Tibial nerve (tissue), 4 donors: Measurements from ENCODE around the gene RGR. TPM values are rescaled to one million over a fixed set of nuclear protein-coding genes. Genes with fewer than 3 reads are reported as not detected.

Experiments used
- DNase-seq, 2 donors: peaks; one replicate each; pipeline ENCODE4 v3.0.0-alpha.2; 2019; ENCODE audit warnings: low spot score in 2 of 2
- H3K27ac ChIP-seq, 4 donors: fragments of 200-600 bp; sonication (generic) in 3 of 4; one replicate each; pipeline ENCODE4 v1.5.1; 2017 to 2019; ENCODE audit warnings: mild to moderate bottlenecking in 1 of 4
- H3K27me3 ChIP-seq, 2 donors: fragments of 200-600 bp; sonication (generic) in 1 of 2; one replicate each; pipeline versions ENCODE4 v1.5.1 to v1.6.0; 2017 to 2019
- H3K36me3 ChIP-seq, 3 donors: fragments of 200-600 bp; sonication (generic); one replicate each; pipeline ENCODE4 v1.5.1; 2018 to 2019
- H3K4me1 ChIP-seq, 4 donors: fragments of 200-600 bp; sonication (generic) in 3 of 4; one replicate each; pipeline ENCODE4 v1.5.1; 2017 to 2019
- H3K4me3 ChIP-seq, 4 donors: fragments of 200-600 bp; sonication (generic) in 3 of 4; one replicate each; pipeline ENCODE4 v1.5.1; 2017 to 2019; ENCODE audit warnings: mild to moderate bottlenecking in 1 of 4, moderate library complexity in 1 of 4
- H3K9me3 ChIP-seq, 4 donors: fragments of 200-600 bp; sonication (generic) in 3 of 4; one replicate each; pipeline ENCODE4 v1.5.1; 2017 to 2019
- EP300 ChIP-seq, 2 donors: sonication (generic); formaldehyde crosslinking; IDR thresholded peaks; one replicate each; pipeline ENCODE4 v1.6.1; 2017; ENCODE audit warnings: antibody characterized with exemption in 2 of 2, mild to moderate bottlenecking in 1 of 2
- POLR2A ChIP-seq, 2 donors: fragments of 450-650 bp; IDR thresholded peaks; one replicate each; pipeline ENCODE4 v1.6.1; 2017; ENCODE audit warnings: antibody characterized with exemption in 2 of 2, mild to moderate bottlenecking in 2 of 2, moderate library complexity in 2 of 2
- WGBS, 2 donors: methylation state at CpG; one replicate each; pipeline ENCODE4 v1.1.5; 2018; 5-methylcytosine and 5-hydroxymethylcytosine counted together
- total RNA-seq, 4 donors: library from RNA; depleted of rRNA; stranded (reverse); fragments of >200 nt; gene quantifications; one replicate each; pipeline ENCODE4 v1.1.0, GENCODE V29; 2016
- TF ChIP-seq, protein P1 (sequence below), 5 experiments: fragments of 200-600 bp in 3 of 5; fragments of 450-650 bp in 2 of 5; sonication (generic) in 3 of 5; IDR thresholded peaks; one replicate each; pipeline ENCODE4 v1.5.1; 2016 to 2019; ENCODE audit warnings: antibody characterized with exemption in 5 of 5, mild to moderate bottlenecking in 3 of 5, moderate library complexity in 2 of 5

Gene RGR
- total RNA-seq, 4 donors from 2014 or later: 0.42 TPM; not detected in 3

DNA sequence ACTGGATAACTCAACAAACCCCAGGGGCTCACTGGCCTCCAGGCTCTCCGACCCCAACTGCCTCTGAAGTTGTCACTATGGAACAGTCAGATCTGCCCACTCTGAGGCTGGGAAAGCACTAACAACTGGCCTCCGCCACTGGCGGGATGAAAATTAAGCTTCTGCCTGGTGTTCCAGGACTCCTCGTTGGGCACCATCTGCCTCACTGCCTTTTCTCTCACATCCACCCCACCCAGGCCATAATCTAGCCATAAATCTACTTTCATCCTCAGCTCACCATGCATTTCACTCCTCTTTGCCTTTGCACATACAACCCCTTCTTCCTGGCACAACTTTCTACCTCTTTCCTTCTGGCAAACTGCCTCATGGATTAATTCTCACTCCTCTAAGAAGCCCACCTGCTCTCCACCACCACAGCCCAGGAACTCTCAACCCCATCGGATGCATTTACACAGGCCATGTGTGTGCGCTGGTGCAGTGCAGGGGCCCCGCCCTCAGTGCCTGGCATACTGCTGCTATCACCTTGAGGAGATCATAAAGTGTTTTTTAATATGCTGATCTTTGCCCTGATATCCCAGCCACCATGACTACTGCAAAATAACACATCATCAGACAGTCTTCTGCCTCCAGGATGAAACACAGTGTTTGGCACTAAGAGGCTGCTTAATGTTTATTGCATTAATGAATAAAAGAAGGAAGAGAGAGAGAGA is 46.5 kb upstream of the RGR start:
- DNase-seq: no peak
- 80 to 84% methylated on average over 7 of the region's 7 CpGs for WGBS, 2 donors
- Histone ChIP-seq H3K9me3 (no peaks in the 10 kb centered on the region), H3K36me3 (no peaks in the 10 kb centered on the region), H3K27ac (no peak overlapping the region), H3K27me3 (peaks cover 0 to 36% of the 10 kb centered on the region in 2 donors), H3K4me1 (peaks cover 0 to 19% (median 7%) of the 10 kb centered on the region in 4 donors), H3K4me3 (no peak overlapping the region)
- no peak for TF ChIP-seq POLR2A (IDR thresholded peaks at IDR 0.05)
- TF ChIP-seq EP300 (IDR thresholded peaks at IDR 0.05): no peak
- TF ChIP-seq, protein P1, sequence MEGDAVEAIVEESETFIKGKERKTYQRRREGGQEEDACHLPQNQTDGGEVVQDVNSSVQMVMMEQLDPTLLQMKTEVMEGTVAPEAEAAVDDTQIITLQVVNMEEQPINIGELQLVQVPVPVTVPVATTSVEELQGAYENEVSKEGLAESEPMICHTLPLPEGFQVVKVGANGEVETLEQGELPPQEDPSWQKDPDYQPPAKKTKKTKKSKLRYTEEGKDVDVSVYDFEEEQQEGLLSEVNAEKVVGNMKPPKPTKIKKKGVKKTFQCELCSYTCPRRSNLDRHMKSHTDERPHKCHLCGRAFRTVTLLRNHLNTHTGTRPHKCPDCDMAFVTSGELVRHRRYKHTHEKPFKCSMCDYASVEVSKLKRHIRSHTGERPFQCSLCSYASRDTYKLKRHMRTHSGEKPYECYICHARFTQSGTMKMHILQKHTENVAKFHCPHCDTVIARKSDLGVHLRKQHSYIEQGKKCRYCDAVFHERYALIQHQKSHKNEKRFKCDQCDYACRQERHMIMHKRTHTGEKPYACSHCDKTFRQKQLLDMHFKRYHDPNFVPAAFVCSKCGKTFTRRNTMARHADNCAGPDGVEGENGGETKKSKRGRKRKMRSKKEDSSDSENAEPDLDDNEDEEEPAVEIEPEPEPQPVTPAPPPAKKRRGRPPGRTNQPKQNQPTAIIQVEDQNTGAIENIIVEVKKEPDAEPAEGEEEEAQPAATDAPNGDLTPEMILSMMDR (IDR thresholded peaks at IDR 0.05): no peak

DNA sequence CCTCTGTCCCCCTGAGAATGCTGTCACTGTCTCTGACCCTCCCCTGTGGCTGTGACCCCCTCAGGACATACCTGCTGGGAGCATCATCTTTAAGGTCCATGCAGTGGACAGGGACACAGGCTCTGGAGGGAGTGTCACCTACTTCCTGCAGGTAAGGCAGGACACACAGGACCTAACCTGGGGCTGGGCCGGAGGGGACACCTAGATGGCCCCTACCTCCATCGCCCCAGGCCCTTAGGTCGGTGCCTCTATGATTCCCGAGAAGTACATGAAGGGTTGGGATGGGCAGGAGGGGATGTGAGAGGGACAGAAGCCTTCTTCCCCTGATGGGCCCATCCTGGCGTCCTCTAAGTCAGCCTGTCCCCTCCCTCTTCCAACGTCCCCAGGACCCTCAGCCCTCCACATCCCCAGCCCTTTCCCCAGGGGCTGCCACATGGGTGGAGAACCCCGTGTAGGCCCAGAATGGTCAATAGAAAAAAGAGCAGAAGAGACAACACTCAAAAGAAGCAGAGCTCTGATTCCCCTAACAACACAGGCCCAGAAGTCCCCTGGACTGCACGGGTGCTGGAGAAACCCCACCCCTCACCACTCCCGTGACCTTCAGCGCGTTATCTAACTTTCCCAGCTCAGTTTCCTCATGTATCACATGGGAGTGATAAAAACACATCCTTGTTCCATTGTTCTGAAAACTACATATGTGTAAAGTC is 44.2 kb upstream of the RGR start:
- TF ChIP-seq, protein P1 (IDR thresholded peaks at IDR 0.05): no peak
- TF ChIP-seq EP300 (IDR thresholded peaks at IDR 0.05) (no peak), POLR2A (IDR thresholded peaks at IDR 0.05) (no peak)
- no peaks in the 10 kb centered on the region for H3K9me3 ChIP-seq
- H3K27ac ChIP-seq: no peak overlapping the region
- WGBS, 2 donors: 66 to 72% methylated on average over 11 of the region's 11 CpGs
- no peak for DNase-seq
- H3K4me1 ChIP-seq: no peaks in the 10 kb centered on the region
- H3K36me3 ChIP-seq: no peaks in the 10 kb centered on the region
- peaks cover 0 to 14% of the 10 kb centered on the region in 2 donors for H3K27me3 ChIP-seq
- H3K4me3 ChIP-seq: no peak overlapping the region

DNA sequence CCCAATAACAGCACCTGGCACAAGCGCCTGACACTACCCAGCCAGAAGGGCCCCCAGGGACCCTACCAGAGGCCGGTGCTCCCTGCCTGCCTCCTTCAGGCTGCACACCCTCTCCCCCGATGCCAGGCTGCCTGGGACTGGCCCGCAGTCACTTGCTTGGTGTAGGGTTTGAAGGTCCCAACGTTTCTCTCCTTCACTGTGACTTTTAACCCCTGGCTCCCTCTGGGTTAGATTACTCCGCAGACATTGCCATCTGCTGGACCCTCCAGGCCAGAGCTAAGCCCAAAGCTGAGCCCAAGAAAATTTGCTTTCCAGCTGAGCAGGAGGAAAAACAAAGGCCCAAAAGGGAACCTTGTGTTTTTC is 43.6 kb upstream of the RGR start:
- no peaks in the 10 kb centered on the region for H3K36me3 ChIP-seq
- 43 to 48% methylated on average over 6 of the region's 6 CpGs for WGBS, 2 donors
- TF ChIP-seq POLR2A (IDR thresholded peaks at IDR 0.05): no peak
- TF ChIP-seq, protein P1 (IDR thresholded peaks at IDR 0.05): no peak
- TF ChIP-seq EP300 (IDR thresholded peaks at IDR 0.05): no peak
- H3K4me1 ChIP-seq: no peaks in the 10 kb centered on the region
- peaks cover 0 to 9% of the 10 kb centered on the region in 2 donors for H3K27me3 ChIP-seq
- H3K27ac ChIP-seq: no peak overlapping the region
- DNase-seq: no peak
- no peaks in the 10 kb centered on the region for H3K9me3 ChIP-seq
- no peak overlapping the region for H3K4me3 ChIP-seq

DNA sequence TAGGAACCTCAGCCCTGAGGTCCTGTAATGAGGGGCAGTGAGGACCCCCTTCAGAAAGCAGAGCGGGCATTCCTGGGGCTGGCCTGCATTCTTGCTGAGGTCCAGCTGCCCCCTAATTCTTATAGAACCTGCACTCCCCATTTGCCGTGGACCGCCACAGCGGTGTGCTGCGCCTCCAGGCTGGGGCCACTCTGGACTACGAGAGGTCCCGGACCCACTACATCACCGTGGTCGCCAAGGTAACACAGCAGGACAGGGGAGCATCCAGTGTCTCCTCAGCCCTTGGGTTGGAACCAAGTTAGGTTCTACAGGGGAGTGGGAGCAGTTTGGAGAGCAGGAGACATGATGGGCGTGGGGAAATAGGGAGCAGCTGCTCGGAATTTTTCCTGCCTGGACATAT is 43.2 kb upstream of the RGR start:
- H3K27me3 ChIP-seq: peaks cover 0 to 6% of the 10 kb centered on the region in 2 donors

DNA sequence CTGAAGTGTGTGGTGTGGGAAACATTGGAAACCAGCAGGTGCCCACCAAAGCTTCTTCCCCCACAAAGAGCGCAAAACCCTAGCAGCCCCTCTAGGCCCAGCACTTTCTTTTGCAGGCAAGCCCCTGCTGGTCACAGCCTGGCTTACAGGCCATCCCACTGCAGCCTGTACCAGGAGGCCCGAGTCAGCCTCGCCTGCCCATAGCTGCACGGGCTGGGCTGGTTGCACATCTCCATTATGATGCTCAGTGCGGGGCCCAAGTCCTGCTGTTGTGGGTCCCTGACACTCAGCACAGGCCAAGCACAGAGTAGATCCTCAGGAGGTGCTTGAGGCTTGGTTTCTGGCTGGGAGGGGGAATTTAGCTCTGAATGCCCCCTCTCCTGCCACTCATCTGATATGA is 42.5 kb upstream of the RGR start:
- 80 to 90% methylated on average over 2 to 5 of the region's 5 CpGs for WGBS, 2 donors
- TF ChIP-seq POLR2A (IDR thresholded peaks at IDR 0.05) (no peak), EP300 (IDR thresholded peaks at IDR 0.05) (no peak)
- TF ChIP-seq, protein P1 (IDR thresholded peaks at IDR 0.05): no peak
- no peaks in the 10 kb centered on the region for H3K27me3 ChIP-seq
- H3K4me1 ChIP-seq: no peaks in the 10 kb centered on the region
- H3K36me3 ChIP-seq: no peaks in the 10 kb centered on the region
- H3K4me3 ChIP-seq: no peak overlapping the region
- no peaks in the 10 kb centered on the region for H3K9me3 ChIP-seq
- no peak overlapping the region for H3K27ac ChIP-seq
- DNase-seq: no peak

More for the DNA sequence above, 43.2 kb upstream of the RGR start:
- no peak for TF ChIP-seq POLR2A (IDR thresholded peaks at IDR 0.05)
- no peaks in the 10 kb centered on the region for H3K4me1 ChIP-seq
- WGBS, 2 donors: 83 to 90% methylated on average over 11 of the region's 11 CpGs
- H3K36me3 ChIP-seq: no peaks in the 10 kb centered on the region
- H3K9me3 ChIP-seq: no peaks in the 10 kb centered on the region
- no peak overlapping the region for H3K27ac ChIP-seq
- DNase-seq: no peak
- no peak overlapping the region for H3K4me3 ChIP-seq
